Caco-2 (cell line): ENCODE measurements around the gene BPIFA3. TPM values are rescaled to one million over a fixed set of nuclear protein-coding genes. Genes with fewer than 3 reads are reported as not detected.
A peak's percentile ranks its signal among the peaks of the same experiment; 100 is the strongest.

Experiments
- BruUV-seq: library from RNA; stranded (reverse); fragments of 400-500 nt; replicated peaks from 2 replicates; lab custom pipeline; 2021; lab: Mats Ljungman, UMichigan
- CTCF ChIA-PET: fragments of 300-600 bp; sonication (Branson Sonifier 250); formaldehyde crosslinking; loops from one replicate; lab custom pipeline; 2022; ENCODE audit warnings: antibody characterized with exemption; lab: Charles Lee
- POLR2A ChIA-PET: fragments of 300-600 bp; sonication (Branson Sonifier 250); formaldehyde crosslinking; loops from one replicate; lab custom pipeline; 2022; ENCODE audit warnings: antibody characterized with exemption; lab: Charles Lee
- DNase-seq, 2 experiments: peaks; one replicate each; pipeline versions ENCODE4 v3.0.0 to v3.0.0-alpha.2; 2020 to 2022
- H3K27me3 ChIP-seq: replicated peaks from 2 replicates; pipeline ENCODE4 v1.6.0; 2011; ENCODE audit warnings: low read length; ENCODE audit not compliant: control insufficient read depth, insufficient read depth
- H3K36me3 ChIP-seq: 2 replicates; pipeline ENCODE4 v1.5.1; 2011; ENCODE audit warnings: low read length; ENCODE audit not compliant: control insufficient read depth, insufficient read depth
- H3K4me1 ChIP-seq: fragments of 250-450 bp; sonication (Bioruptor Pico); 2 replicates; pipeline ENCODE4 v1.5.1; 2020; ENCODE audit warnings: mild to moderate bottlenecking
- H3K4me3 ChIP-seq: 2 replicates; pipeline ENCODE4 v1.5.1; 2011; ENCODE audit warnings: low read depth, mild to moderate bottlenecking, control low read depth, low read length
- H3K9me3 ChIP-seq: fragments of 250-450 bp; sonication (Bioruptor Pico); 2 replicates; pipeline ENCODE4 v1.5.1; 2020; ENCODE audit warnings: mild to moderate bottlenecking, moderate library complexity
- H3K27ac Mint-ChIP-seq: one replicate; pipeline ENCODE4 v1.8.0; 2022; ENCODE audit warnings: mixed read lengths; ENCODE audit not compliant: unreplicated experiment
- H3K27me3 Mint-ChIP-seq: one replicate; pipeline ENCODE4 v1.8.0; 2022; ENCODE audit warnings: mixed read lengths; ENCODE audit not compliant: insufficient read depth, unreplicated experiment
- H3K36me3 Mint-ChIP-seq: one replicate; pipeline ENCODE4 v1.8.0; 2022; ENCODE audit warnings: mild to moderate bottlenecking, mixed read lengths; ENCODE audit not compliant: insufficient read depth, unreplicated experiment
- H3K4me1 Mint-ChIP-seq: one replicate; pipeline ENCODE4 v1.8.0; 2022; ENCODE audit warnings: low read depth, mixed read lengths; ENCODE audit not compliant: unreplicated experiment
- H3K4me3 Mint-ChIP-seq: one replicate; pipeline ENCODE4 v1.8.0; 2022; ENCODE audit warnings: mild to moderate bottlenecking, moderate library complexity, mixed read lengths; ENCODE audit not compliant: unreplicated experiment
- H3K9me3 Mint-ChIP-seq: one replicate; pipeline ENCODE4 v1.8.0; 2022; ENCODE audit warnings: mixed read lengths; ENCODE audit not compliant: unreplicated experiment
- intact Hi-C: fragments of 100-400 bp; cut with micrococcal nuclease; formaldehyde crosslinking; loops from one replicate; pipeline ENCODE4 v1.10.0; 2022; ENCODE audit not compliant: unreplicated experiment
- total RNA-seq: library from RNA; stranded (reverse); gene quantifications from 2 replicates; pipeline ENCODE4 v1.2.3, GENCODE V29; 2022
- TF ChIP-seq, protein P1 (sequence below), 2 experiments: fragments of 200-600 bp in 1 of 2; IDR thresholded peaks; 1 replicate in 1 of 2; 2 replicates in 1 of 2; pipeline versions ENCODE4 v1.5.1 to v1.8.0; 2011 to 2022; ENCODE audit warnings: antibody characterized with exemption in 1 of 2, control low read depth in 1 of 2, inconsistent platforms in 1 of 2, low read depth in 1 of 2, low read length in 1 of 2, mild to moderate bottlenecking in 1 of 2, moderate library complexity in 1 of 2; ENCODE audit not compliant: insufficient read depth in 1 of 2, severe bottlenecking in 1 of 2, unreplicated experiment in 1 of 2

Gene BPIFA3
- total RNA-seq, 1 experiment from 2014 or later: not detected

DNA sequence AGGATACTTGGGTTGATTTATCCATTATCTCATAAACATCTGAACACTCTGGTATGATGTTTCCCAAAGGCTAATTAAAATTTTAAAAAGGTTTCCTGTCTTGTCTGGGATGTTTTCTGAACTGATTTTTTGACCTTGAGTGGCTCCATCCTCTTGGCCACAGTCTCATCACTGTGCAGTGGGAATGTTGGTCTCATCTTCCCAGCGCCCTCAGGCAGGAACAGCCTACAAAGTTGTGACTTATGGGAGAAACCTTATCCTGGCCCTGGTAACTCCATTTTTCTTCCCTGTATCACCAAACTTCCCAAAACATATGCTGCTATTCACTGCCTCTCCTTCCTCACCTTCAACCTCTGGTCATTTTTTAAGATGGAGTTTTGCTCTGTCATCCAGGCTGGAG lies 6.8 kb upstream of the BPIFA3 start:
- no peak overlapping the region for H3K27ac Mint-ChIP-seq
- no peaks in the 10 kb centered on the region for H3K9me3 Mint-ChIP-seq
- TF ChIP-seq, protein P1, sequence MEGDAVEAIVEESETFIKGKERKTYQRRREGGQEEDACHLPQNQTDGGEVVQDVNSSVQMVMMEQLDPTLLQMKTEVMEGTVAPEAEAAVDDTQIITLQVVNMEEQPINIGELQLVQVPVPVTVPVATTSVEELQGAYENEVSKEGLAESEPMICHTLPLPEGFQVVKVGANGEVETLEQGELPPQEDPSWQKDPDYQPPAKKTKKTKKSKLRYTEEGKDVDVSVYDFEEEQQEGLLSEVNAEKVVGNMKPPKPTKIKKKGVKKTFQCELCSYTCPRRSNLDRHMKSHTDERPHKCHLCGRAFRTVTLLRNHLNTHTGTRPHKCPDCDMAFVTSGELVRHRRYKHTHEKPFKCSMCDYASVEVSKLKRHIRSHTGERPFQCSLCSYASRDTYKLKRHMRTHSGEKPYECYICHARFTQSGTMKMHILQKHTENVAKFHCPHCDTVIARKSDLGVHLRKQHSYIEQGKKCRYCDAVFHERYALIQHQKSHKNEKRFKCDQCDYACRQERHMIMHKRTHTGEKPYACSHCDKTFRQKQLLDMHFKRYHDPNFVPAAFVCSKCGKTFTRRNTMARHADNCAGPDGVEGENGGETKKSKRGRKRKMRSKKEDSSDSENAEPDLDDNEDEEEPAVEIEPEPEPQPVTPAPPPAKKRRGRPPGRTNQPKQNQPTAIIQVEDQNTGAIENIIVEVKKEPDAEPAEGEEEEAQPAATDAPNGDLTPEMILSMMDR (IDR thresholded peaks at IDR 0.05; ENCODE audit: insufficient read depth in 1 of 2, low read depth in 1 of 2, low read length in 1 of 2, severe bottlenecking in 1 of 2, unreplicated experiment in 1 of 2): no peak
- no peaks in the 10 kb centered on the region for H3K9me3 ChIP-seq
- no peaks in the 10 kb centered on the region for H3K4me1 Mint-ChIP-seq
- H3K27me3 ChIP-seq: peaks cover 1% of the 10 kb centered on the region
- no peaks in the 10 kb centered on the region for H3K36me3 Mint-ChIP-seq
- DNase-seq: no peak
- no peak overlapping the region for H3K4me3 ChIP-seq
- no peaks in the 10 kb centered on the region for H3K36me3 ChIP-seq
- POLR2A ChIA-PET: no interaction called here
- H3K4me3 Mint-ChIP-seq: no peak overlapping the region
- CTCF ChIA-PET: interaction anchor here (1.0 to 3.6 kb wide), 2 partner anchors 110 to 114 kb away, joined by 3 to 40 read pairs; no protein-coding TSS in a partner anchor
- intact Hi-C loops: no loop called here
- no TSS peak for BruUV-seq
- peaks cover 24% of the 10 kb centered on the region for H3K27me3 Mint-ChIP-seq
- no peaks in the 10 kb centered on the region for H3K4me1 ChIP-seq

DNA sequence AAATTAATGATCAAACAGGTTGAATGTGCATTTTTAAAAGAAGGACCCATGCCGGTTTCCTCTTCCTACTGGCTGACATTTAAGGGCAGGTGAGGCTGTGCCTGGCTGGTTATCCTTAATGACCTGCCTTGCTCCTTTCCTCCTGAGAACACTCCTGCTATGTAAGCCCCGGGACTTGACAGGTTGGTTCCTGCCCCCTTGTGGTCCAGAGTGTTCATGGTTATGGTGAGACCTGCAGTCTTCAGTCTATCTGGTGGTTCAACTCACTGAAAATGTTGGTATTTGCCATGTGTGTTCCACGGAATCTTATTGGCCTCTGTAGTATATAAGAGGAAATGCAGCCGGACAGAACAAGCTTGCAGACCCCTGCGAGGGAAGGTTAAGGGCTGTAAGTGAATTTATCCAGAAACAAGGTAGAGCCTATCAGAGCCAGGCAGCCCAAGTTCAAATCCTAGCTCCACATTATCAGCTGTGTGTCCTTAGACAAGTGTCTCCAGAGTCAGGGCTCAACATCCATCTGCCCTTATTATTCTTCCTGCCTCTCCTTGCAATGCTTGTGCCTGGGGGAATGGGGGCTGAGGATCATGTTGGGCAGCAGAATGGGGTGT lies 5.2 kb upstream of the BPIFA3 start:
- DNase-seq: peak; percentile 92 to 93
- Mint-ChIP-seq H3K4me1 (no peaks in the 10 kb centered on the region), H3K9me3 (no peaks in the 10 kb centered on the region), H3K36me3 (no peaks in the 10 kb centered on the region), H3K27ac (no peak overlapping the region), H3K27me3 (peaks cover 29% of the 10 kb centered on the region), H3K4me3 (no peak overlapping the region)
- Histone ChIP-seq H3K4me1 (no peaks in the 10 kb centered on the region), H3K9me3 (no peaks in the 10 kb centered on the region), H3K36me3 (no peaks in the 10 kb centered on the region), H3K27me3 (peaks cover 1% of the 10 kb centered on the region), H3K4me3 (no peak overlapping the region)
- intact Hi-C loops: loop anchor here (1.0 to 2.0 kb wide), 4 partner anchors 34 to 310 kb away; partner anchors contain the start of gene BPIFA2
- TF ChIP-seq, protein P1 (IDR thresholded peaks at IDR 0.05; ENCODE audit: insufficient read depth in 1 of 2, low read depth in 1 of 2, low read length in 1 of 2, severe bottlenecking in 1 of 2, unreplicated experiment in 1 of 2): peak; percentile 87 to 97
- POLR2A ChIA-PET: no interaction called here
- no TSS peak for BruUV-seq
- CTCF ChIA-PET: interaction anchor here (0.6 to 3.6 kb wide), 19 partner anchors 10 to 631 kb away, joined by 3 to 40 read pairs (median 4); no protein-coding TSS in a partner anchor

DNA sequence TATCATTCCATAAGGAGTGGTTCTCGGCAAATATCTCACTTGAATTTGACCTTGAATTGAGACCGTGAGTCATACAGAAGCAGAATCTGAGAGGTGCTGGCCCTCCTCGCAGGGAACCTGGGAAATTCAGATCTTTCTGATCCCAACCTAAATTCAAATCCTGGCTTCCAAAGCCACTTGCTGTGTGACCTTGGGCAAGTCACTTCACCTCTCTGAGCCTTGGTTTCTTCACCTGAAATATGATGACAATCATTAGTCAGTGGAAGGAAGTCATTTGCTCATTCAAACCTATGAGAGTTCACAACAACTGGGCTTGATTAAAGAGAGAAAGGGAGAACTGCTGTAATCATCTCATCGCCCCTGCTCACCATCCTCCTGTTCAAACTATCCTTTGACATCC lies 7.2 kb downstream of the BPIFA3 start:
- intact Hi-C loops: no loop called here
- BruUV-seq: no TSS peak
- DNase-seq: no peak

More for the DNA sequence above, 7.2 kb downstream of the BPIFA3 start:
- Mint-ChIP-seq H3K27me3 (peaks cover 21% of the 10 kb centered on the region), H3K9me3 (no peaks in the 10 kb centered on the region), H3K4me3 (no peak overlapping the region), H3K36me3 (no peaks in the 10 kb centered on the region), H3K27ac (no peak overlapping the region), H3K4me1 (no peaks in the 10 kb centered on the region)
- POLR2A ChIA-PET: no interaction called here
- Histone ChIP-seq H3K4me3 (no peak overlapping the region), H3K9me3 (no peaks in the 10 kb centered on the region), H3K36me3 (no peaks in the 10 kb centered on the region), H3K4me1 (no peaks in the 10 kb centered on the region), H3K27me3 (no peaks in the 10 kb centered on the region; the same call in none of the 2 replicates)
- TF ChIP-seq, protein P1 (IDR thresholded peaks at IDR 0.05; ENCODE audit: insufficient read depth in 1 of 2, low read depth in 1 of 2, low read length in 1 of 2, severe bottlenecking in 1 of 2, unreplicated experiment in 1 of 2): no peak
- CTCF ChIA-PET: no interaction called here
